GM21528 (cell line): ENCODE results near the gene RUNDC1.

Source experiments
- ATAC-seq: cut with Tn5 transposase; IDR thresholded peaks from one replicate; pipeline ENCODE4 v1.9.1; 2021; ENCODE audit warnings: mild to moderate bottlenecking, moderate library complexity; ENCODE audit not compliant: unreplicated experiment, low FRiP score

Gene RUNDC1

GRCh38 chr17:43033948-43034881 lies 53.9 kb downstream of the RUNDC1 start:
- no peak for ATAC-seq

- no peak for ATAC-seq
These were observed 54.5 kb downstream of the RUNDC1 start for GRCh38 chr17:43034894-43035293.

- no peak for ATAC-seq
These were observed 59.3 kb downstream of the RUNDC1 start for GRCh38 chr17:43039646-43040045.

- ATAC-seq, result no peak
These were observed 60.3 kb downstream of the RUNDC1 start for GRCh38 chr17:43040655-43041054.

DNA sequence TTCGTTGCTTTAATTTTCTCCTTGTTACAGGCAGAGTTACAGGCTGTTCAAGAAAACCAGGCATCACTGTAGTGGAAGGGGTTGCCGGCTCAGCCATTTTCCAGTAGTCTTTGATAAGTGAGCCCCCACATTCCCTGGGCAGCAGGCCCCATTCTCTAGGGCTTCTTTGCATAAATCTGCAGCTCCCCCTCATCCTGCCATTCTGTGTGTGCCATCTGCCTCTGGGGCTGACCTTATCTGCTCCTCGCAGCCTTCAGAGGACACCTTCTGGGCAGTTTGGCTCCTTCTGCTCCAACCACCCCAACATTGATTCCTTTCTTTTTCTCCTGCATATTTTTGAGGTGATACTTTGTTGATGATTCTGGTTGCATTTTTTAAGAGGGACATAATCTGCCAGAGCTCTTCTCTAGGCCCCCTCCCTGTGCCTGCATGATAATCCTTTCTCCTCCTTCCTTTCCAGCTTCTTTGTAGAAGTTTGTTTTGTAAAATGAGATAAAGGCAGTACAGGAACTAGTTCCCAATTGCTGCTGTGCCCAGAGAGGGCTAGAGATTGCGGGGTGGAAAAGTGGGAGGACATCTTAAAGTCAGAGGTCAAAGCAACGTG lies 61.8 kb downstream of the RUNDC1 start:
- ATAC-seq, result no peak
